DMS79 treated with DMSO at 0.1 percent for 48 hours (cell line): ENCODE results near the gene VMO1.

Source experiments
- DNase-seq: peaks from one replicate; lab custom pipeline; 2025; lab: John Stamatoyannopoulos, UW

VMO1 gene

GRCh38 chr17:4800462-4801196 lies 14.5 kb upstream of the VMO1 start:
- DNase-seq = no peak

GRCh38 chr17:4796552-4796920 lies 10.4 kb upstream of the VMO1 start:
- DNase-seq = peak; percentile 8

GRCh38 chr17:4795168-4795567 lies 9.0 kb upstream of the VMO1 start:
- no peak for DNase-seq

GRCh38 chr17:4790705-4791088 lies 4.5 kb upstream of the VMO1 start:
- no peak for DNase-seq

- DNase-seq = peak; percentile 66
Observed at GRCh38 chr17:4789951-4790704, 4.0 kb upstream of the VMO1 start.

GRCh38 chr17:4789701-4789950 lies 3.5 kb upstream of the VMO1 start:
- peak; percentile 50 for DNase-seq

- peak; percentile 19 for DNase-seq
Observed at GRCh38 chr17:4788807-4789700, 2.9 kb upstream of the VMO1 start, which contains the start of gene GLTPD2. TSS of gene GLTPD2 (plus strand) at chr17:4788964. CDS start at chr17:4789012, 48 bp downstream.

- DNase-seq = no peak
Observed at GRCh38 chr17:4788159-4788806, 2.1 kb upstream of the VMO1 start.

- no peak for DNase-seq
Observed at GRCh38 chr17:4786516-4786915, 352 bp upstream of the VMO1 start.

GRCh38 chr17:4785311-4786105 lies 656 bp downstream of the VMO1 start:
- no peak for DNase-seq

GRCh38 chr17:4782652-4783051 lies 3.5 kb downstream of the VMO1 start:
- DNase-seq = no peak

- DNase-seq = no peak
Observed at GRCh38 chr17:4780325-4780955, 5.7 kb downstream of the VMO1 start.

GRCh38 chr17:4777969-4778760 lies 8.0 kb downstream of the VMO1 start:
- no peak for DNase-seq

GRCh38 chr17:4772235-4772613 lies 13.9 kb downstream of the VMO1 start:
- DNase-seq = no peak

- peak; percentile 26 for DNase-seq
Observed at GRCh38 chr17:4771519-4772234, 14.5 kb downstream of the VMO1 start, which contains the start of gene TM4SF5. TSS of gene TM4SF5 (plus strand) at chr17:4771886. CDS start at chr17:4771923, 37 bp downstream.

- no peak for DNase-seq
Observed at GRCh38 chr17:4769628-4770027, 16.5 kb downstream of the VMO1 start.

GRCh38 chr17:4768298-4768697 lies 17.9 kb downstream of the VMO1 start:
- DNase-seq = no peak

GRCh38 chr17:4766723-4767122 lies 19.4 kb downstream of the VMO1 start:
- DNase-seq = no peak

- DNase-seq = no peak
Observed at GRCh38 chr17:4766201-4766600, 20.0 kb downstream of the VMO1 start.
